Activated T-helper 1 cell treated with anti-CD3 and anti-CD28 coated beads, Interleukin-12 subunit alpha, Interleukin-12 subunit beta, Interleukin-2, Interleukin-4 antibody, amounts not matched to agents 30 ng/mL and 10 ng/mL and 1 ng/mL, durations not matched to agents 14 hours and 24 hours and 36 hours (primary cell): ENCODE measurements around the gene GZMH. TPM values are rescaled to one million over a fixed set of nuclear protein-coding genes. Genes with fewer than 3 reads are reported as not detected.

Experiments used
- DNase-seq: peaks from one replicate; pipeline ENCODE4 v3.0.0; 2021; ENCODE audit warnings: low spot score
- H3K27ac Mint-ChIP-seq: one replicate; pipeline ENCODE4 v1.8.0; 2021; ENCODE audit warnings: mild to moderate bottlenecking, mixed read lengths
- H3K27me3 Mint-ChIP-seq: one replicate; pipeline ENCODE4 v1.8.0; 2022; ENCODE audit warnings: mild to moderate bottlenecking, moderate library complexity, mixed read lengths; ENCODE audit not compliant: insufficient read depth
- H3K36me3 Mint-ChIP-seq: one replicate; pipeline ENCODE4 v1.8.0; 2021; ENCODE audit warnings: low read depth, mixed read lengths
- H3K4me1 Mint-ChIP-seq: one replicate; pipeline ENCODE4 v1.8.0; 2021; ENCODE audit warnings: low read depth, mixed read lengths
- H3K4me3 Mint-ChIP-seq: one replicate; pipeline ENCODE4 v1.8.0; 2021; ENCODE audit warnings: mild to moderate bottlenecking, moderate library complexity, mixed read lengths
- H3K9me3 Mint-ChIP-seq: one replicate; pipeline ENCODE4 v1.8.0; 2021; ENCODE audit warnings: mixed read lengths
- intact Hi-C: fragments of 100-400 bp; cut with micrococcal nuclease; formaldehyde crosslinking; loops from one replicate; pipeline ENCODE4 v1.15.1; 2024
- total RNA-seq: library from RNA; stranded (reverse); gene quantifications from 2 replicates; pipeline ENCODE4 v1.2.3, GENCODE V29; 2022

GZMH gene
- total RNA-seq, 1 donor from 2014 or later, result 35.7 TPM

DNA sequence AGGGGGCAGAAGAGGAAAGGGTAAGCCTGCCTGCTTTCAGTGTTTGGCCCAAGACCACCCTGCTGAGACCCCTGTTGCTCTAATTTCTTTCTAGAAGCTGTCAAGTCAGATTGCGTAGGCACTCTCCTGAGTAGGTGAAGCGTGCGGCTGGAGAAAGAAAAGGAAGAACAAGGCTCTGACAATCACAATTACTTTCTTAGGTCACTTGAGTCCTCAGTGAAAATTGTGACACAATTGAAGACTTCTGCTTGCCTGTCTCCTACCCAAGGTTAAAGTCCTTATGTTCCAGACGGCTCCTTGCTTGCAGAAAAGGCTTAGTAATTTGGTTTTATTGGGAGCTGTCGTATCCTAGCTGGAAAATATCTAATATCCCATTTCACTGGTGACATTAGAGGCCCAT lies 32.7 kb downstream of the GZMH start:
- Mint-ChIP-seq H3K4me3 (no peak overlapping the region), H3K27me3 (no peaks in the 10 kb centered on the region), H3K4me1 (peaks cover 6% of the 10 kb centered on the region), H3K9me3 (no peaks in the 10 kb centered on the region), H3K36me3 (no peaks in the 10 kb centered on the region), H3K27ac (no peak overlapping the region)
- intact Hi-C loops, result no loop called here
- DNase-seq, result no peak

DNA sequence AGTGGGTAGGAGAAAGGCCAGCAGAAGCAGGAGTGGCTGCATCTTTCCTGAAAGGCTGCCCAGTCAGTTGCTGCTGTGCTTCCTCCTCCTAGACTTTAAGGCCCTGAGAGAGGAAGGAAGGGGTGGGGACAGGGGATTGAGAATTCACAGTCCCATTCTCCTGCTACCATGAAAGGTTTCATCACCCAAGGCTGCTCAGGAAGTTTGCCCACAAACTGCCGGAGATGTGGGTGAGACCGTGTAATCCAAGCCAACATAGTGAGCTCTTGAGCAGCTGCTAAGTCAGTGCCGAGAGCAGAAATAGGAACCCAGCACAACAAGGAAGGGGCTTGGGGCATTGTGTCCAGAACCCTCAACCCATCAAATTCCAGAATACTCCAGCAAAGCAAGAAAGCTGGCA lies 33.3 kb downstream of the GZMH start, which contains the start of gene CTSG:
TSS of gene CTSG (minus strand) at position 69 of the 400 bp plus-strand sequence. CDS start at position 42, 27 bp downstream.
- DNase-seq, result no peak
- H3K4me1 Mint-ChIP-seq, result peaks cover 6% of the 10 kb centered on the region
- H3K27ac Mint-ChIP-seq, result no peak within 1 kb of the TSS
- intact Hi-C loops, result no loop called here
- H3K9me3 Mint-ChIP-seq, result no peaks in the 10 kb centered on the region
- H3K4me3 Mint-ChIP-seq, result no peak within 1 kb of the TSS
- H3K27me3 Mint-ChIP-seq, result peaks cover 4% of the 10 kb centered on the region
- no peaks in the 10 kb centered on the region for H3K36me3 Mint-ChIP-seq

DNA sequence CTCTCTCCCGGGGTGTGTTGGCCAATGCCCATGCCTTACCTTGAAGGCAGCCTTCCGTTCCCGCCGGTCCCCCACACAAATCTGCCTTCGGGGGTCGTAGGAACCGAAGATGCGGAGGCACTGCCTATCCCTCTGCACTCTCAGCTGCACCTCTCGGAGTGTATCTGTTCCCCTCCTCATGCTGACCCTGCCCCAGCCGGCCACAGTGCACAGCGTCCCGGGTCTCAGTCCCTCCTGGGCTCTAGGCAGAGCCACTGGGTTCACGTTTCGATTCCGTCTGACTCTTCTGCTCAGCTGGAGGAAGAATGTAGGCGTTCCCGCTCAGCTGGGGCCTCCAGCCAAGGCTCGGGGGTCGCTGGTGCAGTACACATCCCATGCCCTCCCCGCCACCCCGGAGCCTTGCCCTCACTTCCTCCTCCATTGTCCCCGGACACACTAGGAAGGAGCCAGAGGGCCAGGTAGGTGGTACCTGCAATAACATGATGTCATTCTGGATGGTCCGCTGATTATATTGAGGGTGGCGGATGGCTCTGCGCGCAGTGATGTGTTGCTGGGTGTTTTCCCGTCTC lies 35.2 kb downstream of the GZMH start:
- Mint-ChIP-seq H3K4me1 (peaks cover 6% of the 10 kb centered on the region), H3K27ac (no peak overlapping the region), H3K9me3 (no peaks in the 10 kb centered on the region), H3K4me3 (no peak overlapping the region), H3K36me3 (no peaks in the 10 kb centered on the region), H3K27me3 (peaks cover 4% of the 10 kb centered on the region)
- no peak for DNase-seq
- intact Hi-C loops, result no loop called here

DNA sequence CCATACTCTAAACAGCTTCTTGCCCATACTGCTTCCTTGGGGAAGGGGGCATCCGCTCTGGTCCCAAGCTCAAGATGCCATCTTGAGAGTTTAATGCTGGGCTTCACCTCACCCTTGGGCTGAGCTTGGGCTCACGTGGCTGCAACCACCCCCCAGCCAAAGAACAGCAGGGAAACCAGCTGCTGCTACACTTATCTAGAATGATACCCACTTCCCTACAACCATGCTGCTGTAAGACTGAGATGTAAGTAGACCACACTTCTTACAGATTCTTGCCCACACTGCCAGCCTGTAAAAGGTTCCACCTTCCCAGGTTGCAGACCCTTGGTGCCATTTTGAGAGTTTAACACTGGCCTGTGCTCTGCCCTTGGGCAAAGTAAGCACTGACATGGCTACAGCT lies 43.2 kb downstream of the GZMH start:
- no peak overlapping the region for H3K27ac Mint-ChIP-seq
- H3K4me3 Mint-ChIP-seq, result no peak overlapping the region
- H3K27me3 Mint-ChIP-seq, result peaks cover under 1% of the 10 kb centered on the region
- H3K36me3 Mint-ChIP-seq, result no peaks in the 10 kb centered on the region
- DNase-seq, result no peak
- H3K9me3 Mint-ChIP-seq, result peaks cover 27% of the 10 kb centered on the region
- no peaks in the 10 kb centered on the region for H3K4me1 Mint-ChIP-seq
- intact Hi-C loops, result no loop called here

DNA sequence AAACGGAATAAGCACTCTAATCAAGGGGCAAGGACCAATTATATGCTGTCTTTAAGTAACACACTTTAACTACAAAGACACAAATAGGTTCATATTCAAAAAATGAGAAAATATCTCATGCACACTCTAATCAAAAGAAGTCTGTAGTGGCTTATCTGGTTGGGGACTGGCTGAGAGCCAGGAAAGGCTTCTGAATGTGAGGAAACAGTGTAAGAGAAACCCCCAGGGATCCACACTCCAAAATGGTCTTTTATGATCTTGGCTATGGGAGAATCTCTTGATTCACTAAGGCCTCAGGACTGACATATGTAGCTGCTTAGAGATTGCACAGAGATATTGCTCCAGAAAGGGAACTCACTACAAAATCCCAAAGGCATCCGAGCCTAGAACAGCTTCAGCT lies 43.7 kb downstream of the GZMH start:
- Mint-ChIP-seq H3K36me3 (no peaks in the 10 kb centered on the region), H3K4me3 (no peak overlapping the region), H3K27me3 (peaks cover 2% of the 10 kb centered on the region), H3K4me1 (no peaks in the 10 kb centered on the region), H3K27ac (no peak overlapping the region), H3K9me3 (peaks cover 27% of the 10 kb centered on the region)
- DNase-seq, result no peak
- intact Hi-C loops, result no loop called here

DNA sequence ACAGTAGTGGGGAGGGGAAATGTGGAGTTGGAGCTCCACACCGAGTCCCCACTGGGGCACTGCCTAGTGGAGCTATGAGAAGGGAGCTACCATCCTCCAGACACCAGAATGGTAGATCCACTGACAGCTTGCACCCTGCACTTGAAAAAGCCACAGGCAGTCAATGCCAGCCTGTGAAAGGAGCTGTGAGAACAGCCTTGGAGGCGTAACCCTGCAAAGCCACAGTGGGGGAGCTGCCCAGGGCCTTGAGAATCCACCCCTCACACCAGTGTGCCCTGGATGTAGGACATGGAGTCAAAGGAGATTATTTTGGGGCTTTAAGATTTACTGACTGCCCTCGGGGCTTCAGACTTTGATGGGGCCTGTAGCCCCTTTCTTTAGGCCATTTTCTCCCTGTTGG lies 46.0 kb downstream of the GZMH start:
- H3K27ac Mint-ChIP-seq, result no peak overlapping the region
- intact Hi-C loops, result no loop called here
- H3K4me3 Mint-ChIP-seq, result no peak overlapping the region
- no peak for DNase-seq
- H3K4me1 Mint-ChIP-seq, result no peaks in the 10 kb centered on the region
- H3K36me3 Mint-ChIP-seq, result no peaks in the 10 kb centered on the region
- H3K27me3 Mint-ChIP-seq, result peaks cover 2% of the 10 kb centered on the region
- peaks cover 27% of the 10 kb centered on the region for H3K9me3 Mint-ChIP-seq

DNA sequence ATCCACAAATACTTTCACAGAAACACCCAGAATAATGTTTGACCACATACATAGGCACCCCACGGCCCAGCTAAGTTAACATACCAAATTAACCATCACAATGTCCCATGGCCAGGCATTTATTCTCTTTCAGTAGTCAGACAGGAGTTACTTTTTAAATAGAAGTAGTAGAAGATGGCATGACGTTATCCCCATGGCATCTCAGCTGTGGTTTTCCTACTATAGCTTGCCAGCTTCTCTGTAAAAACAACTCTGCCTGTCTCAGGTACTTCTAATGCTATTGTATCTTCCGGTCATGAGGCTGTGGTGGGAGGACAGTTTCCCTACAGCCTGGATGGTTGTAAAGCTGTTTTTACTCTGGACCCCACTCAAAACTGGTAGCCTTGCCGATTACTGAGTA lies 52.7 kb downstream of the GZMH start:
- no peak for DNase-seq
- no peaks in the 10 kb centered on the region for H3K9me3 Mint-ChIP-seq
- no peaks in the 10 kb centered on the region for H3K36me3 Mint-ChIP-seq
- no peak overlapping the region for H3K27ac Mint-ChIP-seq
- H3K4me1 Mint-ChIP-seq, result no peaks in the 10 kb centered on the region
- H3K4me3 Mint-ChIP-seq, result no peak overlapping the region
- H3K27me3 Mint-ChIP-seq, result peaks cover 3% of the 10 kb centered on the region
- intact Hi-C loops, result no loop called here

Other genes with a start within 250 kb of the GZMH start
- gene NFATC4, start 241.5 kb downstream of the GZMH start, total RNA-seq, result not detected in 2 replicates
- gene NYNRIN, start 210.7 kb downstream of the GZMH start, total RNA-seq, result 0.02 TPM in 1 of 2 replicates, not detected in the other
- 5.2 and 5.5 TPM in 2 replicates for gene CBLN3, start 180.0 kb downstream of the GZMH start, total RNA-seq
- gene KHNYN, start 179.7 kb downstream of the GZMH start, total RNA-seq, result 65.9 and 72.0 TPM in 2 replicates
- 41.5 and 48.0 TPM in 2 replicates for gene SDR39U1, start 166.9 kb downstream of the GZMH start, total RNA-seq
- not detected in 2 replicates for gene CMA1, start 101.4 kb downstream of the GZMH start, total RNA-seq
- not detected in 2 replicates for gene CTSG, start 33.4 kb downstream of the GZMH start, total RNA-seq
- gene GZMB, start 24.5 kb upstream of the GZMH start, total RNA-seq, result 6,140 and 6,145 TPM in 2 replicates